Activated T-cell treated with anti-CD3 and anti-CD28 coated beads, Interleukin-2, amount 50 U/mL, for 24 hours (primary cell): ENCODE results near the gene SPIRE1.

Source experiments
- DNase-seq: peaks from one replicate; pipeline ENCODE4 v3.0.0-alpha.2; 2020
- H3K27ac Mint-ChIP-seq: 2 replicates; pipeline ENCODE4 v1.8.0; 2020; ENCODE audit warnings: mild to moderate bottlenecking, mixed read lengths
- H3K27me3 Mint-ChIP-seq: 2 replicates; pipeline ENCODE4 v1.8.0; 2020; ENCODE audit warnings: mixed read lengths
- H3K36me3 Mint-ChIP-seq: 2 replicates; pipeline ENCODE4 v1.8.0; 2020; ENCODE audit warnings: low read depth, mixed read lengths
- H3K4me1 Mint-ChIP-seq: 2 replicates; pipeline ENCODE4 v1.8.0; 2020; ENCODE audit warnings: low read depth, mixed read lengths
- H3K4me3 Mint-ChIP-seq: 2 replicates; pipeline ENCODE4 v1.8.0; 2020; ENCODE audit warnings: mild to moderate bottlenecking, moderate library complexity, mixed read lengths
- H3K9me3 Mint-ChIP-seq: 2 replicates; pipeline ENCODE4 v1.8.0; 2020; ENCODE audit warnings: mixed read lengths

SPIRE1 gene

DNA sequence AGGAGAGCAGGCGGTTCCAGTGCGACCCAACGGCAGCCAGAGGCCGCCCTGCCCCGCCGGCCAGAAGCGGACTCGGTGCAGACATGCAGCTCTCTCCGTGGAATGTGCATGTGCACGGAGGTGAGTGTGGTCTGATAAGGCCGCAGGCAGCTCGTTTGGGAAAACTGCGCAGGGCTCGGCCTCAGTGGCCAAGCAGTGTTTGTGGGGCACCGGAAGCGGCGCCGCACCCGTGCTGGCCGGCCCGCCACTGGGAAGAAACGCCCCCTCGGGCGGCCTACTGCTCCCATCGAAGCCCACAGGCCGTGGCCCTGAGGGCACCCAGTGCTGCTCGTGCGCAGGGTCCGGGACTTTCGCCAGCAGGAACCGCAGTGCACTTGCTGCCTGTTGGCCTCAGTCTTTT lies 225.0 kb downstream of the SPIRE1 start:
- Mint-ChIP-seq H3K9me3 (no peaks in the 10 kb centered on the region), H3K27ac (no peak overlapping the region), H3K4me1 (no peaks in the 10 kb centered on the region), H3K27me3 (no peaks in the 10 kb centered on the region), H3K4me3 (no peak overlapping the region), H3K36me3 (peaks cover 15% of the 10 kb centered on the region)
- no peak for DNase-seq

DNA sequence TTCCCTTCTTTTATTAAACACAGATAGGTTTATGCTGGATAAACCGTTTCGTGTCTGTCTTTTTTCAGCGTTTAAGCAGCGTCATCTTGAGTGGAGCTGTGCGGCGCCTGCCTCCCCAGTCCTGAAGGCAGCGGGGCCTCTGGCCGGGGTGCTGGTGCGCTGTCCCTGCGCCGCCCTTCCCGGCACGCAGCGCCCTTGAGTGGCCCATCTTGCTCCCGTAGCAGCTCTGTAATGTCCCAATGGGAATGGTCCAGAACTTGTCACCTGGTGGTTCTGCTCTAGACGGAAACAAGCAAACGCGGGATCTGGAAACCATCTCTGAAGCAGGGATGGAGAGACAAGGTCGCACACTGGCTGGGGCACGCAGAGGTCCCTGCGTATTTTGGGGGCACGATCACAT lies 225.7 kb downstream of the SPIRE1 start:
- Mint-ChIP-seq H3K9me3 (no peaks in the 10 kb centered on the region), H3K27me3 (no peaks in the 10 kb centered on the region), H3K36me3 (peaks cover 15% of the 10 kb centered on the region), H3K4me3 (no peak overlapping the region), H3K4me1 (no peaks in the 10 kb centered on the region), H3K27ac (no peak overlapping the region)
- DNase-seq = no peak

DNA sequence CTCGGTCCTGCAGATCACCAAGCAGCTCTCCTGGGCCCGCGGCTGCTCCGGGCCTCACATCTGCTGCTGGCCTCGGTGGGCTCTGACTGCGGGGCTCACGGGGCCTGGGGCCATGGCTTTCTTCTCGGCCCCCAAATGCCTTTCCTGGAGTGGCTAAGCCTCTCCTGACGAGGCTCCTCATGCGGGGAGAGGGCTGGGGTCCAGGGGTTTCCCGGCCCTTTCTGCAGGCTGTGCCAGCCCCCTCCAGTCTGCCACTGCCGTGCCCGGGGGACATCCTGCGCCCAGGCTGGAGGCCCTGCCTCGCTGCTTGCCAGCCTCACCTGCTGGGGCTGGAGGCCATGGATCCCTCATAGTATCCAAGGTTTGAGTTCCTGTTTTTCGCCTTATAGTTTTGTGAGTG lies 226.3 kb downstream of the SPIRE1 start:
- H3K27ac Mint-ChIP-seq = no peak overlapping the region
- no peaks in the 10 kb centered on the region for H3K27me3 Mint-ChIP-seq
- H3K4me1 Mint-ChIP-seq = peaks cover 2% of the 10 kb centered on the region
- DNase-seq = no peak
- no peak overlapping the region for H3K4me3 Mint-ChIP-seq
- peaks cover 17% of the 10 kb centered on the region for H3K36me3 Mint-ChIP-seq
- no peaks in the 10 kb centered on the region for H3K9me3 Mint-ChIP-seq

DNA sequence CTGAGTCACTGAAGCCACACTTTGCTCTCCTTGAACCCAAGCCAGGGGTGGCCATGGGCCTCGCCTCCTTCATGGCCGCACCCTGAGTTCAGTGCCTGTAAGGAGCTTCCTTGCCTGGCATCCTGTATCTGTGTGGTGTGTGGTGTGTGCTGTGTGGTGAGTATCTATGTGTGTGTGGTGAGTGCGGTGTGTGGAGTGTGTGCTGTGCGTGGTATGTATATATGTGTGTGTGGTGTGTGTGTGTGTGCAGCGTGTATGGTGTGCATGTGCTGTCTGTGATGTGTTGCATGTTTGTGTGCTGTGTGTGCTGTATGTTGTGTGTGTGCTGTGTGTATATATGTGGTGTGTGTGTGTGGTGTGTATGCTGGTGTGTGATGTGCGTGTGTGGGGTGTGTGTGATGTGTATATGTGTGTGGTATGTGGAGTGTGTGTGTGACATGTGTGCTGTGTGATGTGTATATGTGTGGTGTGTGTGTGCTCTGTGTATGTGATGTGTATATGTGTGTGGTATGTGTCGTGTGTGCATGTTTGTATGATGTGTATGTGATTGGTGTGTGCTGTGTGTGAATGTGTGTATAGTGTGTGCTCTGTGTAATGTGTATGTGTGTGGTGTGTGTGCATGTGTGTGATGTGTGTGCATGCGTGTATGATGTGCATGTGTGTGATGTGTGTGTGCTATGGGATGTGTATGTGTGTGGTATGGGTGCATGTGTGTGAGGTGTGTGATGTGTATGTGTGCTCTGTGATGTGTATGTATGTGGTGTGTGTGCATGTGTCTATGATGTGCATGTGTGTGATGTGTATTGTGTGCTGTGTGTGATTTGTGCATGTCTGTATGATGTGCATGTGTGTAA lies 227.5 kb downstream of the SPIRE1 start:
- DNase-seq = no peak
- H3K36me3 Mint-ChIP-seq = peaks cover 17% of the 10 kb centered on the region
- no peak overlapping the region for H3K4me3 Mint-ChIP-seq
- no peak overlapping the region for H3K27ac Mint-ChIP-seq
- H3K4me1 Mint-ChIP-seq = peaks cover 2% of the 10 kb centered on the region
- H3K27me3 Mint-ChIP-seq = no peaks in the 10 kb centered on the region
- H3K9me3 Mint-ChIP-seq = no peaks in the 10 kb centered on the region

DNA sequence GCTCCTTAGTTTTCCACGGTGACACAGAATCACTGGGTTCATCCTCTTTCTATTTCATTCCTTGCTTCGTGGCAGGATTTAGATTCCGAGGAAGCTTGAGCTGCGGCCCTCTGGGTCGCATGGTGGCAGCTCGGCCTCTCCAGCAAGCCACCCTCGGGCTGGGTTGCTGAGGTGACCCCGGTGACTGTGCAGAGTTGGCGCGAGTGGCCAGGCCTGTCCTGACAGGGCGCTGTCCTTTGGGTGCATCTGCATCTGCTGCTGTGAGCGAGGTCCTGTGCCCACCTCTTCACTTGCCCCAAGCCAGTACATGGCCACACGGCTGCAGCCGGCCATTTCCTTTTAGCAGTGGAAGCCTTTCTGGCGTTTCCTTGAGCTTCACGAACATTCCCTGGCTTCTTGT lies 228.4 kb downstream of the SPIRE1 start:
- no peak for DNase-seq
- Mint-ChIP-seq H3K4me1 (peaks cover 2% of the 10 kb centered on the region), H3K27me3 (no peaks in the 10 kb centered on the region), H3K9me3 (no peaks in the 10 kb centered on the region), H3K36me3 (peaks cover 14% of the 10 kb centered on the region), H3K4me3 (no peak overlapping the region), H3K27ac (no peak overlapping the region)

DNA sequence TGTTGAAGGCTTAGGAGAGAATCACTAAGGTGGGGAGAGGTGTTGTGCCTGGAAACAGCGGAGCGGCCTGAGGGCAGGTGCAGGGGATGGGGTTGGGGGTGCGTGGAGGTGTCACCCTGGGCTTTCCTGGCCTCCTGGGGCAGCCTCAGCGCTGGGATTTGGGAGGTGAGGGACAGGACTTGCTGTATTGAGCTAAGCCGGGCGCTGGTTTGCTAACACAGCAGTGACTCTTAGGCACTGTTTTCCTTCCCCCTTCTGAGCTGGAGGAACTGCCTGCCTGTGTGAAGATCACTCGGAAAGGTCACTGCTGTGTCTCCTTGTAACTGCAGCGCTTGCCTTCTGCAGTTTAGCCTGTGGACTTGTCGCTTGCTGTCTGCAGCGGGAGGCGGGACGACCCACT lies 229.0 kb downstream of the SPIRE1 start:
- H3K27me3 Mint-ChIP-seq = no peaks in the 10 kb centered on the region

DNA sequence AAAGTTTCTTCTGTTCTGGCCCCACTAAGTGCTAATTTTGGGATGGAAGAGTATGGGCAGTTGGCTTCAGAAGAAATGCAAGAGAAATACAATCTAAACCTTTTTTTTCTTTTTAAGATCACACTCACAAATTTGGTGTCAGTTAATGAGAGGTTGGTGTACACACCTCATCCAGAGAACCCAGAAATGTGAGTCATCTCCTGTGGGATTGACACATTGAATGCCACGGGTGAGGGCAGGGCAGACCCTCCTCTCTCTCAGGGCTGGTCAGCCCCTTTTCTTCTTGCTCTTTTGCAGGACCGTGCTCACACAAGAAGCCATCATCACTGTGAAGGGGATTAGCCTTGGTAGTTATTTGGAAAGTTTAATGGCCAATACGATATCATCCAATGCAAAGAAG lies 231.0 kb downstream of the SPIRE1 start:
- Mint-ChIP-seq H3K27ac (no peak overlapping the region), H3K27me3 (peaks cover 9% of the 10 kb centered on the region), H3K9me3 (no peaks in the 10 kb centered on the region), H3K4me1 (peaks cover 2% of the 10 kb centered on the region), H3K4me3 (no peak overlapping the region), H3K36me3 (peaks cover 4% of the 10 kb centered on the region)
- no peak for DNase-seq

More for the DNA sequence above, 229.0 kb downstream of the SPIRE1 start:
- no peak overlapping the region for H3K4me3 Mint-ChIP-seq
- peaks cover 2% of the 10 kb centered on the region for H3K4me1 Mint-ChIP-seq
- DNase-seq = no peak
- peaks cover 9% of the 10 kb centered on the region for H3K36me3 Mint-ChIP-seq
- no peaks in the 10 kb centered on the region for H3K9me3 Mint-ChIP-seq
- no peak overlapping the region for H3K27ac Mint-ChIP-seq

DNA sequence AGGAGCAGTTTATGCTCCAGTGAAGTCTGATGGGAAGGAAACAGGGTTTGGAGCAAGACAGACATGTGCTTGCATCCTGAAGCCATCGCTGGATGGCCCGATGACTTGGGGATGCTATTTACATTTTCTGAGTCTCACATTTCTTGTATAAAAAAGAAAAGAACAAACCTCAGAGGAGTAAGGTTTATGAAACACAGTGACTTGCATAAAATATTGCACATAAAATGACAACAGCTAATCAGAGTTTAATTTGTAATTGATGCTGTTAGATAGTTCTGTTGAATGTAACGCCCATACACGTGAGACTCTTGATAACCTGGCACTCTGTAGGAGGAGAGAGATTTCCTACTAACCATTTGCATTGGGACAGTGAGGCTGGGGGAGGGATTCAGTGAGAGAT lies 233.7 kb downstream of the SPIRE1 start:
- H3K36me3 Mint-ChIP-seq = peaks cover 4% of the 10 kb centered on the region
- H3K27ac Mint-ChIP-seq = no peak overlapping the region
- H3K4me1 Mint-ChIP-seq = peaks cover 9% of the 10 kb centered on the region
- DNase-seq = no peak
- no peak overlapping the region for H3K4me3 Mint-ChIP-seq
- H3K9me3 Mint-ChIP-seq = no peaks in the 10 kb centered on the region
- H3K27me3 Mint-ChIP-seq = peaks cover 12% of the 10 kb centered on the region

DNA sequence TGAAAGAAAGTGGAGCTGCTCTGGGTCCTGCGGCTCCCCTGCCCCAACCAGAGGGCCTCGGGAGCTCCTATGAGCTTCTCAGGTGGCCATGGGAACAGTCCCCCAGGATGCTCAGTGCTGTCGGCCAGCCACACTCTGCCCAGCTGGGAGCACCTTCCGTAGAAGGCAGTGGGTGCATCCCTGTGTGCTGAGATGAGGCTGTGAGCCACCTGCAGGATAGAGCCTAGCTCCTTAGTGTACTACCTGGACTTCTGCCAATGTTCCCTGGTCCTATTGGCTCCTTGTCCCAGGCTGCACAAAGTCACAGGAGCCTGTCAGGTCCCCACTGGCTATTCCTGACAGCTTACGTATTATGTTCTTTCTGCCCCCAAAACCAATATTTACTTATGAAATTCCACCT lies 234.1 kb downstream of the SPIRE1 start:
- peaks cover 9% of the 10 kb centered on the region for H3K4me1 Mint-ChIP-seq
- H3K4me3 Mint-ChIP-seq = no peak overlapping the region
- no peaks in the 10 kb centered on the region for H3K9me3 Mint-ChIP-seq
- H3K27ac Mint-ChIP-seq = no peak overlapping the region
- peaks cover 4% of the 10 kb centered on the region for H3K36me3 Mint-ChIP-seq
- H3K27me3 Mint-ChIP-seq = peaks cover 12% of the 10 kb centered on the region
- DNase-seq = no peak

DNA sequence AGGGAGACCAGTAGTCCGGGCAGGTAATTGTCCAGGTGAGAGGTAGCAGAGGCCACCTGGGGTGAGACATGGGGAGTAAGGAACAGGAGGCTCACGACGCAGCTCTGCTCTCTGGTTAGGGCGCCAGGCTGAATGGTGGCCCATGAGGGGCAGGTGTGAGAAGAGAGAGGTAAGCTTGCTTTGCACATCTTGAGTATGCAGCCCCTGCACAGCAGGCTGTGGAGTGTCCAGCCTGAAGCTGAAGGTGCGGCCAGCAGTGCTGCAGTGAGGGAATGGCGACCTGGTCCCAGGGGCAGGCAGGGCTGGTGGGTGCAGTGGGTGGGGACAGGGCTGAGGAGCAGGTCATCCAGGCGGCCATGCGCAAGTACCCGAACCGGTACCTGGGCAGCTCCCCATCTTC lies 234.5 kb downstream of the SPIRE1 start:
- peaks cover 4% of the 10 kb centered on the region for H3K36me3 Mint-ChIP-seq
- peaks cover 12% of the 10 kb centered on the region for H3K27me3 Mint-ChIP-seq
- peaks cover 12% of the 10 kb centered on the region for H3K4me1 Mint-ChIP-seq
- H3K4me3 Mint-ChIP-seq = no peak overlapping the region
- no peaks in the 10 kb centered on the region for H3K9me3 Mint-ChIP-seq
- no peak for DNase-seq
- no peak overlapping the region for H3K27ac Mint-ChIP-seq

DNA sequence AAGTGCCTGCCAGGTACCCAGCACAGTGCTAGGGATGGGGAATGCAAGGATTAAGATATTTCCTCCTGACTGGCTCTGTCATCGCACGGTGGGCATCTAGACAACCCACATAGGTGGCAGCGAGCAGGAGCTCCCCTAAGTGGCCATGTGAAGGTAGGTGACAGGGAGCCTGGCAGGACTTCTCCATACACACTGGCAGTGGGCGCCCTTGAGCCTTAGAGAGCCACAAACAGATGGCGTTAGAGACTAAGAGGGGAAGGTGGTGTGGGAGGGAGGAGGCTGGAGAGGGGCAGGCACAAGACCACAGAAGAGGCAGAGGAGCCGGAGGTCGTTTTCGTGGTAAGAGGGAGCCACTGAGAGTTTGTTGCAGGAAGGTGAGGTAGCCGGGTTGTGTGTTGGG lies 235.0 kb downstream of the SPIRE1 start:
- Mint-ChIP-seq H3K4me3 (no peak overlapping the region), H3K4me1 (peaks cover 12% of the 10 kb centered on the region), H3K9me3 (no peaks in the 10 kb centered on the region), H3K27ac (no peak overlapping the region), H3K36me3 (peaks cover 4% of the 10 kb centered on the region), H3K27me3 (peaks cover 12% of the 10 kb centered on the region)
- no peak for DNase-seq

DNA sequence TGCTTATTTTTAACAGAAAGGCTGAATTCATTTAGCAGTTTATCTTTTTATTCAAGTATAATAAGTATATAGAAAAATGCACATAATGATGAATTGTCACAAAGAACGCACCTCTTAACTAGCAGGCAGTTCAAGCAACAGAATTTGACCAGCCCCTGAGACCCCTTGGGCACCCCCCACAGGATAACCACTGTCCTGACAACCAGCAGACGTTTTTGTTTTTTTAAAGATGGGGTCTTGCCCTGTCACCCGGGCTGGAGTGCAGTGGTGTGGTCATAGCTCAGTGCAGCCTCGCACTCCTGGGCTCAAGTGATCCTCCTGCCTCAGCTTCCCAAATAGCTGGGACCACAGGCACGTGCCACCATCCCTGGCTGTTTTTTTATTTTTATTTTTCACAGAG lies 236.2 kb downstream of the SPIRE1 start:
- Mint-ChIP-seq H3K4me1 (peaks cover 10% of the 10 kb centered on the region), H3K9me3 (no peaks in the 10 kb centered on the region), H3K27ac (no peak overlapping the region), H3K4me3 (no peak overlapping the region), H3K36me3 (peaks cover 2% of the 10 kb centered on the region), H3K27me3 (peaks cover 12% of the 10 kb centered on the region)
- no peak for DNase-seq

DNA sequence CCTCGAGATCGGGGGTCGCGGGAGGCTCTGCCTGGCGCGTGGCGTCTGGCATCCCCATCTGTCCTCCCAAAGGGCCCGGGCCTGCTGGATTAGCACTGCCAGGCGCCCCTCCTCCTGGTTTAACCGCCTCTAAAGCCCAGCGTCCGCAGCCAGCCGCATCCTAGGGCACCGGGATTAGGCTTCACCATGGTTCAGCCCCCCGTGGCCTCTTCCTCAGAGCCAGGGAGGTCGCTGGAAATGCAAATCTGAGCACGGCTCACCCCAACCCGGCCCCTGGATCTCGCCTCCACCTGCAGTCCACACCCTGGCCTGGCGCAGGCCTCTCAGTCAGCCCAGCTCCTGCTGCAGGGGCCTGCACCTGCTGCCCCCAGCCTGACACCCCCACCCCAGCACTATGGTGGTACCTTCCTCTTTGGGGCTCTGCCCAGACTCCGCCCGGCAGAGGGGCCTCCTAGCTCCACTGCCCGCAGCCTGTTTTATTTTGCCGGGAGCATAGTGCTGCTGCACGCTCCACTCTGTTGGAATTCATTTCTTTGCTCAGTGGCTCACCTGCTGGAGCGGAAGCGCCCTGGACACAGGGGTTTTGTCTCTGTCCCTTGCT lies 237.0 kb downstream of the SPIRE1 start:
- no peak for DNase-seq
- peak overlapping the region; percentile 67 for H3K4me3 Mint-ChIP-seq
- H3K27ac Mint-ChIP-seq = peak overlapping the region; percentile 7
- peaks cover 2% of the 10 kb centered on the region for H3K36me3 Mint-ChIP-seq
- H3K9me3 Mint-ChIP-seq = no peaks in the 10 kb centered on the region
- peaks cover 12% of the 10 kb centered on the region for H3K27me3 Mint-ChIP-seq
- H3K4me1 Mint-ChIP-seq = peaks cover 10% of the 10 kb centered on the region

DNA sequence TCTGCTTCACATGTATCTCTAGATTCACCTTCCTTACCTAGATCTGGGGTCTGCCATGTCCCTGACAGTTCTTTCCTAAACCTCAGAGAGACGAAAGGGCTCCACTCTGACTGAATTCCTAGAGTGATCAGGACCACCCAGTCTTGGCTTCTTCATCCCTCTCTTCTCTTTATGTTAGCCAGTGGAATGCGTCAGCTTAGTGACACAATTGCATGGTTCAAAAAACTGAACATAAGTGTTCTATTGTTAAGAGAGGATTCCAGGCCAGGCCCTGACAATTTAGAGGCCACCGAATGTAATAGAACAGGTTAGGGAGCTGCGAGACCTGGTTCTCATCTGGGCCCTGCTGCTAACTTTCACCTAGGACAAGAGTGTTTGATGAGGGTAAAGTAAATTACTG lies 240.2 kb downstream of the SPIRE1 start:
- Mint-ChIP-seq H3K9me3 (no peaks in the 10 kb centered on the region), H3K4me1 (peaks cover 10% of the 10 kb centered on the region), H3K27me3 (peaks cover 4% of the 10 kb centered on the region), H3K27ac (no peak overlapping the region), H3K36me3 (no peaks in the 10 kb centered on the region), H3K4me3 (no peak overlapping the region)
- no peak for DNase-seq

DNA sequence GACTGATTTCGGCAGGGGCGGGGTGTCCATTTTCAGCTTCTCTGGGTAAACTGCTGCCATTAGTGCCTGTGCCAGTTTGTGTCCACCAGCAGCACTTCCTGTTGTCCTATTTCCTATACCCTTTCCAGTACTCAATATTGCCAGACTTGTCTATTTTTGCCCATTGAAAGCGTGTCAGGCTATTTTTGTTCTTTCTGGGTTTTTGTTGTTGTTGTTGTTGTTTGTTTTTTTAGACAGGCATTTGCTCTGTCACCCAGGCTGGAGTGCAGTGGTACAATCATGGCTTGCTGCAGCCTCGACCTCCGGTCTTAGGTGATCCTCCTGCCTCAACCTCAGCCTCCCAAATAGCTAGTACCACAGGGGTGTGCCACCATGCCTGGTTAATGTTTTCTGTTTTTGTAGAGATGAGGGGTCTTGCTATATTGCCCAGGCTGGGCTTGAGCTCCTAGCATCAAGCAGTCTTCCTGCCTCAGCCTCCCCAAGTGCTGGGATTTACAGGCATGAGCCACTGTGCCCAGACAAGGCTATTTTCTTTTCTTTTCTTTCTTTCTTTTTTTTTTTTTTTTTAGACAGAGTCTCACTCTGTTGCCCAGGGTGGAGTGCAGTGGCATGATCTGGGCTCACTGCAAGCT lies 241.7 kb downstream of the SPIRE1 start:
- DNase-seq = no peak
- no peak overlapping the region for H3K4me3 Mint-ChIP-seq
- peaks cover 8% of the 10 kb centered on the region for H3K4me1 Mint-ChIP-seq
- H3K9me3 Mint-ChIP-seq = no peaks in the 10 kb centered on the region
- peaks cover 2% of the 10 kb centered on the region for H3K27me3 Mint-ChIP-seq
- no peak overlapping the region for H3K27ac Mint-ChIP-seq
- no peaks in the 10 kb centered on the region for H3K36me3 Mint-ChIP-seq
